Measurements from ENCODE around the gene NPM1. TPM values are rescaled to one million over a fixed set of nuclear protein-coding genes. Genes with fewer than 3 reads are reported as not detected.
A peak's percentile ranks its signal among the peaks of the same experiment; 100 is the strongest.

Gene NPM1
- total RNA-seq, 1 experiment from 2014 or later = 2,265 TPM

Small RNA genes within 50 kb of the gene (microRNA-seq; reads per million reads assigned to microRNA genes)
- gene MIR3912 (ENCODE audit: unreplicated experiment) = 3.3 reads per million, percentile 9 among the genes with 10 or more reads in this experiment

Other genes starting within 250 kb of the NPM1 start
- gene TLX3, start 78.6 kb upstream of the NPM1 start, total RNA-seq (2014; rRNA removed) = not detected in 2 replicates
- gene FGF18, start 31.8 kb downstream of the NPM1 start, total RNA-seq (2014; rRNA removed) = 0.26 TPM in 1 of 2 replicates, not detected in the other